Measurements from ENCODE around the gene CACUL1. TPM values are rescaled to one million over a fixed set of nuclear protein-coding genes. Genes with fewer than 3 reads are reported as not detected.

The CACUL1 gene
- total and polyA plus RNA-seq, 4 donors, result 3.9 to 15.8 (median 13.1) TPM

DNA sequence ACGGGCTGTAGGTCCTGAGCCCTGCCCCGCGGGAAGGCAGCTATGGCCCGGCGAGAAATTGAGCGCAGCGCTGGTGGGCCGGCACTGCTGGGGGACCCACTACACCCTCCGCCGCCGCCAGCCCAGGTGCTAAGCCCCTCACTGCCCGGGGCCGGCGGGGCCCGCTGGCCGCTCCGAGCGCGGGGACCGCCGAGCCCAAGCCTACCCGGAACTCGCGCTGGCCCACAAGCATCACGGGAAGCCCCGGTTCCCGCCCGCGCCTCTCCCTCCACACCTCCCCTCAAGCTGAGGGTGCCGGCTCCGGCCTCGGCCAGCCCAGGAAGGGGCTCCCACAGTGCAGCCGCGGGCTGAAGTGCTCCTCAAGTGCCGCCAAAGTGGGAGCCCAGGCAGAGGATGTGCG is 5.5 kb upstream of the CACUL1 start:
- H3K36me3 ChIP-seq (ENCODE audit: control insufficient read depth in 4 of 4, insufficient read depth in 3 of 4, low read depth in 1 of 4, low read length in 3 of 4), result no peaks in the 10 kb centered on the region
- H3K9ac ChIP-seq (ENCODE audit: low read depth in 1 of 2, low read length in 2 of 2), result no peak overlapping the region
- peaks cover 2 to 25% (median 16%) of the 10 kb centered on the region in 4 donors for H3K4me1 ChIP-seq (ENCODE audit: control insufficient read depth in 4 of 4, insufficient read depth in 4 of 4, low read length in 3 of 4)
- H3K27ac ChIP-seq (ENCODE audit: low read depth in 1 of 2, low read length in 2 of 2), result no peak overlapping the region
- H3K27me3 ChIP-seq (ENCODE audit: control insufficient read depth in 4 of 4, insufficient read depth in 4 of 4, low read length in 3 of 4), result no peaks in the 10 kb centered on the region
- WGBS, result 96% methylated on average over 36 of the region's 36 CpGs
- H3K9me3 ChIP-seq (ENCODE audit: control insufficient read depth in 4 of 4, low read length in 3 of 4), result no peaks in the 10 kb centered on the region
- H3K4me3 ChIP-seq (ENCODE audit: low read depth in 1 of 3, low read length in 3 of 3), result no peak overlapping the region
- TF ChIP-seq HNF4G (IDR thresholded peaks at IDR 0.05) (no peak), FOXA1 (IDR thresholded peaks at IDR 0.05) (no peak), RXRA (IDR thresholded peaks at IDR 0.05) (no peak), JUND (IDR thresholded peaks at IDR 0.05) (no peak), NR2F2 (IDR thresholded peaks at IDR 0.05) (no peak), YY1 (IDR thresholded peaks at IDR 0.05) (no peak), MAX (IDR thresholded peaks at IDR 0.05) (no peak), RAD21 (IDR thresholded peaks at IDR 0.05) (no peak), FOXA2 (IDR thresholded peaks at IDR 0.05) (no peak), HNF4A (conservative IDR thresholded peaks at IDR 0.05) (no peak), SP1 (IDR thresholded peaks at IDR 0.05) (no peak), GABPA (IDR thresholded peaks at IDR 0.05 in 1 of 2, conservative IDR thresholded peaks at IDR 0.05 in 1 of 2) (no peak), TAF1 (conservative IDR thresholded peaks at IDR 0.05) (no peak)
- TF ChIP-seq, protein P1, sequence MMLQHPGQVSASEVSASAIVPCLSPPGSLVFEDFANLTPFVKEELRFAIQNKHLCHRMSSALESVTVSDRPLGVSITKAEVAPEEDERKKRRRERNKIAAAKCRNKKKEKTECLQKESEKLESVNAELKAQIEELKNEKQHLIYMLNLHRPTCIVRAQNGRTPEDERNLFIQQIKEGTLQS (IDR thresholded peaks at IDR 0.05), result no peak
- TF ChIP-seq, protein P2, sequence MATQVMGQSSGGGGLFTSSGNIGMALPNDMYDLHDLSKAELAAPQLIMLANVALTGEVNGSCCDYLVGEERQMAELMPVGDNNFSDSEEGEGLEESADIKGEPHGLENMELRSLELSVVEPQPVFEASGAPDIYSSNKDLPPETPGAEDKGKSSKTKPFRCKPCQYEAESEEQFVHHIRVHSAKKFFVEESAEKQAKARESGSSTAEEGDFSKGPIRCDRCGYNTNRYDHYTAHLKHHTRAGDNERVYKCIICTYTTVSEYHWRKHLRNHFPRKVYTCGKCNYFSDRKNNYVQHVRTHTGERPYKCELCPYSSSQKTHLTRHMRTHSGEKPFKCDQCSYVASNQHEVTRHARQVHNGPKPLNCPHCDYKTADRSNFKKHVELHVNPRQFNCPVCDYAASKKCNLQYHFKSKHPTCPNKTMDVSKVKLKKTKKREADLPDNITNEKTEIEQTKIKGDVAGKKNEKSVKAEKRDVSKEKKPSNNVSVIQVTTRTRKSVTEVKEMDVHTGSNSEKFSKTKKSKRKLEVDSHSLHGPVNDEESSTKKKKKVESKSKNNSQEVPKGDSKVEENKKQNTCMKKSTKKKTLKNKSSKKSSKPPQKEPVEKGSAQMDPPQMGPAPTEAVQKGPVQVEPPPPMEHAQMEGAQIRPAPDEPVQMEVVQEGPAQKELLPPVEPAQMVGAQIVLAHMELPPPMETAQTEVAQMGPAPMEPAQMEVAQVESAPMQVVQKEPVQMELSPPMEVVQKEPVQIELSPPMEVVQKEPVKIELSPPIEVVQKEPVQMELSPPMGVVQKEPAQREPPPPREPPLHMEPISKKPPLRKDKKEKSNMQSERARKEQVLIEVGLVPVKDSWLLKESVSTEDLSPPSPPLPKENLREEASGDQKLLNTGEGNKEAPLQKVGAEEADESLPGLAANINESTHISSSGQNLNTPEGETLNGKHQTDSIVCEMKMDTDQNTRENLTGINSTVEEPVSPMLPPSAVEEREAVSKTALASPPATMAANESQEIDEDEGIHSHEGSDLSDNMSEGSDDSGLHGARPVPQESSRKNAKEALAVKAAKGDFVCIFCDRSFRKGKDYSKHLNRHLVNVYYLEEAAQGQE (IDR thresholded peaks at IDR 0.05), result no peak
- TF ChIP-seq, protein P3, sequence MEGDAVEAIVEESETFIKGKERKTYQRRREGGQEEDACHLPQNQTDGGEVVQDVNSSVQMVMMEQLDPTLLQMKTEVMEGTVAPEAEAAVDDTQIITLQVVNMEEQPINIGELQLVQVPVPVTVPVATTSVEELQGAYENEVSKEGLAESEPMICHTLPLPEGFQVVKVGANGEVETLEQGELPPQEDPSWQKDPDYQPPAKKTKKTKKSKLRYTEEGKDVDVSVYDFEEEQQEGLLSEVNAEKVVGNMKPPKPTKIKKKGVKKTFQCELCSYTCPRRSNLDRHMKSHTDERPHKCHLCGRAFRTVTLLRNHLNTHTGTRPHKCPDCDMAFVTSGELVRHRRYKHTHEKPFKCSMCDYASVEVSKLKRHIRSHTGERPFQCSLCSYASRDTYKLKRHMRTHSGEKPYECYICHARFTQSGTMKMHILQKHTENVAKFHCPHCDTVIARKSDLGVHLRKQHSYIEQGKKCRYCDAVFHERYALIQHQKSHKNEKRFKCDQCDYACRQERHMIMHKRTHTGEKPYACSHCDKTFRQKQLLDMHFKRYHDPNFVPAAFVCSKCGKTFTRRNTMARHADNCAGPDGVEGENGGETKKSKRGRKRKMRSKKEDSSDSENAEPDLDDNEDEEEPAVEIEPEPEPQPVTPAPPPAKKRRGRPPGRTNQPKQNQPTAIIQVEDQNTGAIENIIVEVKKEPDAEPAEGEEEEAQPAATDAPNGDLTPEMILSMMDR (IDR thresholded peaks at IDR 0.05; ENCODE audit: low read depth, low read length, missing input control), result no peak
- no peak for DNase-seq (ENCODE audit: low spot score)

- H3K4me1 ChIP-seq (ENCODE audit: control insufficient read depth in 4 of 4, insufficient read depth in 4 of 4, low read length in 3 of 4), result peaks cover 0 to 24% (median 17%) of the 10 kb centered on the region in 4 donors
- no peaks in the 10 kb centered on the region for H3K9me3 ChIP-seq (ENCODE audit: control insufficient read depth in 4 of 4, low read length in 3 of 4)
- no peaks in the 10 kb centered on the region for H3K27me3 ChIP-seq (ENCODE audit: control insufficient read depth in 4 of 4, insufficient read depth in 4 of 4, low read length in 3 of 4)
- H3K4me3 ChIP-seq (ENCODE audit: low read depth in 1 of 3, low read length in 3 of 3), result no peak overlapping the region
- H3K27ac ChIP-seq (ENCODE audit: low read depth in 1 of 2, low read length in 2 of 2), result no peak overlapping the region
- DNase-seq (ENCODE audit: low spot score), result no peak
- H3K9ac ChIP-seq (ENCODE audit: low read depth in 1 of 2, low read length in 2 of 2), result no peak overlapping the region
- WGBS, result 35% methylated on average over 1 of the region's 1 CpG
- H3K36me3 ChIP-seq (ENCODE audit: control insufficient read depth in 4 of 4, insufficient read depth in 3 of 4, low read depth in 1 of 4, low read length in 3 of 4), result no peaks in the 10 kb centered on the region
- TF ChIP-seq, protein P2 (IDR thresholded peaks at IDR 0.05), result no peak
- no peak for TF ChIP-seq TAF1 (conservative IDR thresholded peaks at IDR 0.05)
- no peak for TF ChIP-seq JUND (IDR thresholded peaks at IDR 0.05)
- no peak for TF ChIP-seq FOXA2 (IDR thresholded peaks at IDR 0.05)
- TF ChIP-seq EGR1 (IDR thresholded peaks at IDR 0.05; ENCODE audit: low read depth in 2 of 2), result no peak
- TF ChIP-seq, protein P3 (IDR thresholded peaks at IDR 0.05; ENCODE audit: low read depth, low read length, missing input control), result no peak
- TF ChIP-seq SP1 (IDR thresholded peaks at IDR 0.05), result no peak
- TF ChIP-seq RXRA (IDR thresholded peaks at IDR 0.05), result no peak
- TF ChIP-seq, protein P4, sequence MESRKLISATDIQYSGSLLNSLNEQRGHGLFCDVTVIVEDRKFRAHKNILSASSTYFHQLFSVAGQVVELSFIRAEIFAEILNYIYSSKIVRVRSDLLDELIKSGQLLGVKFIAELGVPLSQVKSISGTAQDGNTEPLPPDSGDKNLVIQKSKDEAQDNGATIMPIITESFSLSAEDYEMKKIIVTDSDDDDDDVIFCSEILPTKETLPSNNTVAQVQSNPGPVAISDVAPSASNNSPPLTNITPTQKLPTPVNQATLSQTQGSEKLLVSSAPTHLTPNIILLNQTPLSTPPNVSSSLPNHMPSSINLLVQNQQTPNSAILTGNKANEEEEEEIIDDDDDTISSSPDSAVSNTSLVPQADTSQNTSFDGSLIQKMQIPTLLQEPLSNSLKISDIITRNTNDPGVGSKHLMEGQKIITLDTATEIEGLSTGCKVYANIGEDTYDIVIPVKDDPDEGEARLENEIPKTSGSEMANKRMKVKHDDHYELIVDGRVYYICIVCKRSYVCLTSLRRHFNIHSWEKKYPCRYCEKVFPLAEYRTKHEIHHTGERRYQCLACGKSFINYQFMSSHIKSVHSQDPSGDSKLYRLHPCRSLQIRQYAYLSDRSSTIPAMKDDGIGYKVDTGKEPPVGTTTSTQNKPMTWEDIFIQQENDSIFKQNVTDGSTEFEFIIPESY (IDR thresholded peaks at IDR 0.05), result no peak
- no peak for TF ChIP-seq MAX (IDR thresholded peaks at IDR 0.05)
- TF ChIP-seq YY1 (IDR thresholded peaks at IDR 0.05), result no peak
Observed at GRCh38 chr10:118758449-118758848, 3.7 kb upstream of the CACUL1 start.

Measured in liver (tissue), 9 donors.